ENCODE results near the gene CRTAP. TPM values are rescaled to one million over a fixed set of nuclear protein-coding genes. Genes with fewer than 3 reads are reported as not detected.
A peak's percentile ranks its signal among the peaks of the same experiment; 100 is the strongest.

Gene CRTAP
- total RNA-seq, 1 experiment from 2014 or later: 104 TPM

DNA sequence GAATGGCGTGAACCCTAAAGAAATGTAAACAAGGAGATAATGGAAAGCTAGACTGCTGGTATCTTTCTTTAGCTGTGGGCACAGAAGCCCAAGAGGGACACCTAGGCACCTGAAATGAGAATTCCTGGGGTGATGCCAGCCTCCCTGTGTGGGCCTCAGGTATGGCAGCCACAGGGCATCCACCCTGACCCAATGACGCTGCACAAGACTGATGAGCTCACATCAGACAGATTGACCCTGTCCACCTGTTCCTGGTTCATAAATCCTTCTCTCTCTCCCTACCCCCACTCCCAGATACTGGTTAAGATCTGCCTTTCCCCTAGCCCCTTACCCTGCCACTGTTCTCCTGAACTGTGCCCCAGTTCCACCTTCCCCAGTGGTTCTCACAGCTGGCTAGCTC lies 18.4 kb upstream of the CRTAP start:
- H3K9me3 ChIP-seq (ENCODE audit: control insufficient read depth in 1 of 2, insufficient read depth in 1 of 2, low read depth in 1 of 2, low read length in 2 of 2): no peaks in the 10 kb centered on the region
- CTCF ChIA-PET: interaction anchor here (1.0 to 1.5 kb wide), 3 partner anchors 36 to 691 kb away, joined by 3 to 4 read pairs (median 3); no protein-coding TSS in a partner anchor
- no TSS peak for BruUV-seq (replicated peaks)
- H4K20me1 ChIP-seq (ENCODE audit: insufficient read depth): no peaks in the 10 kb centered on the region
- no peaks in the 10 kb centered on the region for H3K27me3 ChIP-seq (ENCODE audit: insufficient read depth, low read length)
- no peak overlapping the region for H2AFZ ChIP-seq (ENCODE audit: low read depth, low read length, poor library complexity, severe bottlenecking)
- H3K9me2 ChIP-seq (ENCODE audit: insufficient read depth): no peaks in the 10 kb centered on the region
- TF ChIP-seq ZFX (IDR thresholded peaks at IDR 0.05): no peak
- TF ChIP-seq, protein P1, sequence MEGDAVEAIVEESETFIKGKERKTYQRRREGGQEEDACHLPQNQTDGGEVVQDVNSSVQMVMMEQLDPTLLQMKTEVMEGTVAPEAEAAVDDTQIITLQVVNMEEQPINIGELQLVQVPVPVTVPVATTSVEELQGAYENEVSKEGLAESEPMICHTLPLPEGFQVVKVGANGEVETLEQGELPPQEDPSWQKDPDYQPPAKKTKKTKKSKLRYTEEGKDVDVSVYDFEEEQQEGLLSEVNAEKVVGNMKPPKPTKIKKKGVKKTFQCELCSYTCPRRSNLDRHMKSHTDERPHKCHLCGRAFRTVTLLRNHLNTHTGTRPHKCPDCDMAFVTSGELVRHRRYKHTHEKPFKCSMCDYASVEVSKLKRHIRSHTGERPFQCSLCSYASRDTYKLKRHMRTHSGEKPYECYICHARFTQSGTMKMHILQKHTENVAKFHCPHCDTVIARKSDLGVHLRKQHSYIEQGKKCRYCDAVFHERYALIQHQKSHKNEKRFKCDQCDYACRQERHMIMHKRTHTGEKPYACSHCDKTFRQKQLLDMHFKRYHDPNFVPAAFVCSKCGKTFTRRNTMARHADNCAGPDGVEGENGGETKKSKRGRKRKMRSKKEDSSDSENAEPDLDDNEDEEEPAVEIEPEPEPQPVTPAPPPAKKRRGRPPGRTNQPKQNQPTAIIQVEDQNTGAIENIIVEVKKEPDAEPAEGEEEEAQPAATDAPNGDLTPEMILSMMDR (IDR thresholded peaks at IDR 0.05 in 2 of 3, conservative IDR thresholded peaks at IDR 0.05 in 1 of 3; ENCODE audit: borderline replicate concordance in 1 of 3, insufficient read depth in 1 of 3, low read depth in 2 of 3, low read length in 2 of 3): no peak
- no peak for TF ChIP-seq ZNF274 (IDR thresholded peaks at IDR 0.05; ENCODE audit: low read depth, low read length)
- TF ChIP-seq, protein P2, sequence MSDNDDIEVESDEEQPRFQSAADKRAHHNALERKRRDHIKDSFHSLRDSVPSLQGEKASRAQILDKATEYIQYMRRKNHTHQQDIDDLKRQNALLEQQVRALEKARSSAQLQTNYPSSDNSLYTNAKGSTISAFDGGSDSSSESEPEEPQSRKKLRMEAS (IDR thresholded peaks at IDR 0.05): no peak
- no peak for TF ChIP-seq SRF (IDR thresholded peaks at IDR 0.05; ENCODE audit: low read depth)
- no peak for TF ChIP-seq TCF7L2 (IDR thresholded peaks at IDR 0.05; ENCODE audit: borderline replicate concordance, extremely low read depth, insufficient read depth, insufficient read length)
- TF ChIP-seq RAD21 (IDR thresholded peaks at IDR 0.05; ENCODE audit: low read depth): no peak
- TF ChIP-seq, protein P3, sequence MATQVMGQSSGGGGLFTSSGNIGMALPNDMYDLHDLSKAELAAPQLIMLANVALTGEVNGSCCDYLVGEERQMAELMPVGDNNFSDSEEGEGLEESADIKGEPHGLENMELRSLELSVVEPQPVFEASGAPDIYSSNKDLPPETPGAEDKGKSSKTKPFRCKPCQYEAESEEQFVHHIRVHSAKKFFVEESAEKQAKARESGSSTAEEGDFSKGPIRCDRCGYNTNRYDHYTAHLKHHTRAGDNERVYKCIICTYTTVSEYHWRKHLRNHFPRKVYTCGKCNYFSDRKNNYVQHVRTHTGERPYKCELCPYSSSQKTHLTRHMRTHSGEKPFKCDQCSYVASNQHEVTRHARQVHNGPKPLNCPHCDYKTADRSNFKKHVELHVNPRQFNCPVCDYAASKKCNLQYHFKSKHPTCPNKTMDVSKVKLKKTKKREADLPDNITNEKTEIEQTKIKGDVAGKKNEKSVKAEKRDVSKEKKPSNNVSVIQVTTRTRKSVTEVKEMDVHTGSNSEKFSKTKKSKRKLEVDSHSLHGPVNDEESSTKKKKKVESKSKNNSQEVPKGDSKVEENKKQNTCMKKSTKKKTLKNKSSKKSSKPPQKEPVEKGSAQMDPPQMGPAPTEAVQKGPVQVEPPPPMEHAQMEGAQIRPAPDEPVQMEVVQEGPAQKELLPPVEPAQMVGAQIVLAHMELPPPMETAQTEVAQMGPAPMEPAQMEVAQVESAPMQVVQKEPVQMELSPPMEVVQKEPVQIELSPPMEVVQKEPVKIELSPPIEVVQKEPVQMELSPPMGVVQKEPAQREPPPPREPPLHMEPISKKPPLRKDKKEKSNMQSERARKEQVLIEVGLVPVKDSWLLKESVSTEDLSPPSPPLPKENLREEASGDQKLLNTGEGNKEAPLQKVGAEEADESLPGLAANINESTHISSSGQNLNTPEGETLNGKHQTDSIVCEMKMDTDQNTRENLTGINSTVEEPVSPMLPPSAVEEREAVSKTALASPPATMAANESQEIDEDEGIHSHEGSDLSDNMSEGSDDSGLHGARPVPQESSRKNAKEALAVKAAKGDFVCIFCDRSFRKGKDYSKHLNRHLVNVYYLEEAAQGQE (IDR thresholded peaks at IDR 0.05; ENCODE audit: low read depth): no peak
- no peak for TF ChIP-seq EZH2 (IDR thresholded peaks at IDR 0.05)
- TF ChIP-seq EGR1 (IDR thresholded peaks at IDR 0.05; ENCODE audit: low read depth): no peak
- TF ChIP-seq POLR2AphosphoS5 (IDR thresholded peaks at IDR 0.05; ENCODE audit: low read depth, low read length): no peak
- no peak for TF ChIP-seq FOSL1 (IDR thresholded peaks at IDR 0.05; ENCODE audit: low read depth)
- TF ChIP-seq POLR2A (IDR thresholded peaks at IDR 0.05; ENCODE audit: borderline replicate concordance, extremely low read depth, insufficient read depth, insufficient read length): no peak
- no peak for TF ChIP-seq CEBPB (IDR thresholded peaks at IDR 0.05; ENCODE audit: low read depth)
- TF ChIP-seq SP1 (IDR thresholded peaks at IDR 0.05; ENCODE audit: low read depth): no peak
- TF ChIP-seq, protein P4, sequence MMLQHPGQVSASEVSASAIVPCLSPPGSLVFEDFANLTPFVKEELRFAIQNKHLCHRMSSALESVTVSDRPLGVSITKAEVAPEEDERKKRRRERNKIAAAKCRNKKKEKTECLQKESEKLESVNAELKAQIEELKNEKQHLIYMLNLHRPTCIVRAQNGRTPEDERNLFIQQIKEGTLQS (IDR thresholded peaks at IDR 0.05): no peak
- TF ChIP-seq, protein P5, sequence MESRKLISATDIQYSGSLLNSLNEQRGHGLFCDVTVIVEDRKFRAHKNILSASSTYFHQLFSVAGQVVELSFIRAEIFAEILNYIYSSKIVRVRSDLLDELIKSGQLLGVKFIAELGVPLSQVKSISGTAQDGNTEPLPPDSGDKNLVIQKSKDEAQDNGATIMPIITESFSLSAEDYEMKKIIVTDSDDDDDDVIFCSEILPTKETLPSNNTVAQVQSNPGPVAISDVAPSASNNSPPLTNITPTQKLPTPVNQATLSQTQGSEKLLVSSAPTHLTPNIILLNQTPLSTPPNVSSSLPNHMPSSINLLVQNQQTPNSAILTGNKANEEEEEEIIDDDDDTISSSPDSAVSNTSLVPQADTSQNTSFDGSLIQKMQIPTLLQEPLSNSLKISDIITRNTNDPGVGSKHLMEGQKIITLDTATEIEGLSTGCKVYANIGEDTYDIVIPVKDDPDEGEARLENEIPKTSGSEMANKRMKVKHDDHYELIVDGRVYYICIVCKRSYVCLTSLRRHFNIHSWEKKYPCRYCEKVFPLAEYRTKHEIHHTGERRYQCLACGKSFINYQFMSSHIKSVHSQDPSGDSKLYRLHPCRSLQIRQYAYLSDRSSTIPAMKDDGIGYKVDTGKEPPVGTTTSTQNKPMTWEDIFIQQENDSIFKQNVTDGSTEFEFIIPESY (IDR thresholded peaks at IDR 0.05; ENCODE audit: extremely low read depth, insufficient replicate concordance, low read length): no peak
- no peak for TF ChIP-seq CBX3 (IDR thresholded peaks at IDR 0.05; ENCODE audit: low read depth)
- DNase-seq (ENCODE audit: low read depth, low spot score) (no peak), ATAC-seq (no peak)
- H3K9ac ChIP-seq (ENCODE audit: low read length): peak overlapping the region; percentile 90
- intact Hi-C loops (cut with micrococcal nuclease): no loop called here
- no peak overlapping the region for H3K27ac ChIP-seq (ENCODE audit: low read depth, low read length)
- H3K4me1 ChIP-seq (ENCODE audit: control insufficient read depth in 1 of 2, insufficient read depth in 2 of 2, low read length in 2 of 2): peaks cover 12 to 21% of the 10 kb centered on the region in 2 experiments
- H3K4me2 ChIP-seq (ENCODE audit: low read length): peak overlapping the region; percentile 90
- POLR2A ChIA-PET: no interaction called here
- peaks cover 22% of the 10 kb centered on the region for H3K79me2 ChIP-seq (ENCODE audit: insufficient read depth, low read length)
- H3K36me3 ChIP-seq (ENCODE audit: control insufficient read depth in 1 of 2, insufficient read depth in 2 of 2, low read length in 2 of 2): peaks cover 0 to 8% of the 10 kb centered on the region in 2 experiments; a peak in 1 of 4 replicates
- H3K4me3 ChIP-seq (replicated peaks in 1 of 2; ENCODE audit: low read depth in 1 of 2, low read length in 2 of 2): peak overlapping the region; percentile 57 to 95
- RAD21 ChIA-PET (ENCODE audit: low non-redundant PET in 1 of 2, low total read pairs in 2 of 2, uncharacterized antibody in 2 of 2, unreplicated experiment in 2 of 2): no interaction called here
